ENCODE measurements around the gene OSBPL8.
A peak's percentile ranks its signal among the peaks of the same experiment; 100 is the strongest.

OSBPL8 gene

DNA sequence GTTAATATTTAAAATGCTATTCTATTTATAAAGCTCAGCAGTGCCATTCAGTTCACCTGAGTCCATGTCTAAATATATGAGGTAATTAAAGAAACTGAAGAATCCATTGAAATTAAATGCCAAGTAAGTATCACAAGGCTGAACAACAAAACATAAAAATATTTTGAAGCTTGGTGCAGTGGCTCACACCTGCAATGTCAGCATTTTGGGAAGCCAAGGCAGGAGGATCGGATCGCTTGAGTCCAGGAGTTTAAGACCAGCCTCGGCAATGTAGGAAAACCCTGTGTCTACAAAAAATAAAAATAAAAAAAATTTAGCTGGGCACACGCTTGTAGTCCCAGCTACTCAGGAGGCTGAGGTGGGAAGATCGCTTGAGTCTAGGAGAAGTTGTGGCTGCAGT lies 101.8 kb downstream of the OSBPL8 start:
- no peaks in the 10 kb centered on the region for H4K20me1 ChIP-seq (ENCODE audit: insufficient read depth, low read length)
- H3K27me3 ChIP-seq (ENCODE audit: insufficient read depth, low read length): no peaks in the 10 kb centered on the region
- H3K4me1 ChIP-seq (ENCODE audit: insufficient read depth, low read length, severe bottlenecking): peaks cover 15% of the 10 kb centered on the region
- no peak overlapping the region for H3K4me2 ChIP-seq (ENCODE audit: low read length)
- no peaks in the 10 kb centered on the region for H3K36me3 ChIP-seq (ENCODE audit: insufficient read depth, low read length)
- no peak overlapping the region for H3K4me3 ChIP-seq (ENCODE audit: low read depth, low read length, poor library complexity, severe bottlenecking)
- H3K9me2 ChIP-seq (ENCODE audit: low read depth, low read length): no peaks in the 10 kb centered on the region
- H3K9me3 ChIP-seq (ENCODE audit: low read length): no peaks in the 10 kb centered on the region
- TF ChIP-seq EZH2 (IDR thresholded peaks at IDR 0.05; ENCODE audit: borderline replicate concordance, low read length): no peak
- TF ChIP-seq, protein P1, sequence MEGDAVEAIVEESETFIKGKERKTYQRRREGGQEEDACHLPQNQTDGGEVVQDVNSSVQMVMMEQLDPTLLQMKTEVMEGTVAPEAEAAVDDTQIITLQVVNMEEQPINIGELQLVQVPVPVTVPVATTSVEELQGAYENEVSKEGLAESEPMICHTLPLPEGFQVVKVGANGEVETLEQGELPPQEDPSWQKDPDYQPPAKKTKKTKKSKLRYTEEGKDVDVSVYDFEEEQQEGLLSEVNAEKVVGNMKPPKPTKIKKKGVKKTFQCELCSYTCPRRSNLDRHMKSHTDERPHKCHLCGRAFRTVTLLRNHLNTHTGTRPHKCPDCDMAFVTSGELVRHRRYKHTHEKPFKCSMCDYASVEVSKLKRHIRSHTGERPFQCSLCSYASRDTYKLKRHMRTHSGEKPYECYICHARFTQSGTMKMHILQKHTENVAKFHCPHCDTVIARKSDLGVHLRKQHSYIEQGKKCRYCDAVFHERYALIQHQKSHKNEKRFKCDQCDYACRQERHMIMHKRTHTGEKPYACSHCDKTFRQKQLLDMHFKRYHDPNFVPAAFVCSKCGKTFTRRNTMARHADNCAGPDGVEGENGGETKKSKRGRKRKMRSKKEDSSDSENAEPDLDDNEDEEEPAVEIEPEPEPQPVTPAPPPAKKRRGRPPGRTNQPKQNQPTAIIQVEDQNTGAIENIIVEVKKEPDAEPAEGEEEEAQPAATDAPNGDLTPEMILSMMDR (IDR thresholded peaks at IDR 0.05; ENCODE audit: low read length): no peak
- no peak overlapping the region; the same call in 1 of the 2 replicates for H3K9ac ChIP-seq (ENCODE audit: low read length)
- no peaks in the 10 kb centered on the region for H3K79me2 ChIP-seq (ENCODE audit: insufficient read depth, low read length)
- no peaks in the 10 kb centered on the region for H3F3A ChIP-seq (ENCODE audit: insufficient read depth, low read length)
- H3K27ac ChIP-seq (ENCODE audit: low read depth, low read length, poor library complexity, severe bottlenecking): peak overlapping the region; percentile 42
- no peak overlapping the region for H2AFZ ChIP-seq (ENCODE audit: low read length)

DNA sequence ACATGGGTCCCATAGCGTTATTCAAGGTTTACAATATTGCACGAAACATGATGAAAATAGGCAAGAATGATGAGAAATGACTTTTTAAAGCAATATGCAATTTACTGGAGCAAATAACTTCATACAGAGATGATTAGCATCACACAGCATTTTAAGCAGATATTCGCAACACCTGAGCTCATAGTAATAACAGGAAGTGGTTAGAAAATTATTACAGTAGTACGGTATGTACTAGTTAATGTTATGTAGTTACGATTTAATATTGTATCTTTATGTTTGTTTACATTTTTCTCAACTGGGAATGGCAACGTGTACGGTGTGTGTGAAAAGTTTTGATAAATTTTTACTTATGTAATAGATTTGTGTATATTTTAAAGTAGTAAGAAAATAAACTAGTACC lies 102.6 kb downstream of the OSBPL8 start:
- no peaks in the 10 kb centered on the region for H3K9me2 ChIP-seq (ENCODE audit: low read depth, low read length)
- no peak overlapping the region for H2AFZ ChIP-seq (ENCODE audit: low read length)
- H3K79me2 ChIP-seq (ENCODE audit: insufficient read depth, low read length): no peaks in the 10 kb centered on the region
- peak overlapping the region; percentile 34; the same call in 1 of the 2 replicates for H3K4me2 ChIP-seq (ENCODE audit: low read length)
- no peaks in the 10 kb centered on the region for H3K27me3 ChIP-seq (ENCODE audit: insufficient read depth, low read length)
- no peak for TF ChIP-seq EZH2 (IDR thresholded peaks at IDR 0.05; ENCODE audit: borderline replicate concordance, low read length)
- TF ChIP-seq, protein P1 (IDR thresholded peaks at IDR 0.05; ENCODE audit: low read length): no peak
- H3K9ac ChIP-seq (ENCODE audit: low read length): no peak overlapping the region
- peaks cover 15% of the 10 kb centered on the region for H3K4me1 ChIP-seq (ENCODE audit: insufficient read depth, low read length, severe bottlenecking)
- H3K27ac ChIP-seq (ENCODE audit: low read depth, low read length, poor library complexity, severe bottlenecking): peak overlapping the region; percentile 42
- no peaks in the 10 kb centered on the region for H3F3A ChIP-seq (ENCODE audit: insufficient read depth, low read length)
- H4K20me1 ChIP-seq (ENCODE audit: insufficient read depth, low read length): no peaks in the 10 kb centered on the region
- no peaks in the 10 kb centered on the region for H3K36me3 ChIP-seq (ENCODE audit: insufficient read depth, low read length)
- no peaks in the 10 kb centered on the region for H3K9me3 ChIP-seq (ENCODE audit: low read length)
- H3K4me3 ChIP-seq (ENCODE audit: low read depth, low read length, poor library complexity, severe bottlenecking): no peak overlapping the region

DNA sequence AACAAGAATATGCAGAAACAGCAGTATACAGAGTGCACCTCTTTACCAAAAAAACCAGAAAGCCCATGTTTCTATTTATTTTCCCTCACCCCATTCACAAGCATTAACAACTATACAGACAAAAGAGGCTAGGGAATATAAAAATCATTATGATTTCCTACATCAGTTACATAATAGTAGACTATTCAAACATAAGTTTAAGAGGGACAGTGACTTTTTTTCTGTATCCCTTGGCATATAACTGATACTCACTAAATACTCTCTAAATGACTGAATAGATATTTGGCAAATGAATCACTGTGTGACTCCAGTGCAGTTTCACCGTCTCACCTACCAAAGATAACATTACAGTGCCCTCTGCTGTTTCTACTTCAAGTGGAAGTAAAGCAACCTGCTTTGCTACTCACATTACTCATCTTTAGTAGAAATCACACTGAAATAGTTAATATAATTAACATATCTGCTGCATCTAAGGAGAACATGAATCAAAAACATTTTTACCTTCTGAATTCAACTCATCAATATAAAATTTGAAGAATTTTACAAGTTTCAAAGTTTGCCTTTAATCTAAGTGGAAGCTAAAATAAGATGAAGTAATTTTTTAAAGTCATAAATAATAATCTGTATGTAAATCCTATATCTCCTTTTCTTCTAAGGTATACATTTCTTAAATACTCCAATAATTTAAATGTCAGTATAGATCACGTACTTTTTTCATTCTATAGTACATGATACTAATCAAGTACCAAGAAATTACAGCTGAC lies 103.8 kb downstream of the OSBPL8 start:
- Histone ChIP-seq H3K9ac (ENCODE audit: low read length) (no peak overlapping the region), H3K9me3 (ENCODE audit: low read length) (no peaks in the 10 kb centered on the region), H3K27ac (ENCODE audit: low read depth, low read length, poor library complexity, severe bottlenecking) (no peak overlapping the region), H3K79me2 (ENCODE audit: insufficient read depth, low read length) (no peaks in the 10 kb centered on the region), H3K36me3 (ENCODE audit: insufficient read depth, low read length) (peaks cover 1% of the 10 kb centered on the region; the same call in 1 of the 2 replicates), H3K4me1 (ENCODE audit: insufficient read depth, low read length, severe bottlenecking) (peaks cover 15% of the 10 kb centered on the region), H3K27me3 (ENCODE audit: insufficient read depth, low read length) (no peaks in the 10 kb centered on the region), H3K4me3 (ENCODE audit: low read depth, low read length, poor library complexity, severe bottlenecking) (no peak overlapping the region), H3F3A (ENCODE audit: insufficient read depth, low read length) (no peaks in the 10 kb centered on the region), H4K20me1 (ENCODE audit: insufficient read depth, low read length) (no peaks in the 10 kb centered on the region), H3K4me2 (ENCODE audit: low read length) (no peak overlapping the region), H2AFZ (ENCODE audit: low read length) (no peak overlapping the region), H3K9me2 (ENCODE audit: low read depth, low read length) (no peaks in the 10 kb centered on the region)
- TF ChIP-seq, protein P1 (IDR thresholded peaks at IDR 0.05; ENCODE audit: low read length): peak; percentile 76
- TF ChIP-seq EZH2 (IDR thresholded peaks at IDR 0.05; ENCODE audit: borderline replicate concordance, low read length): no peak
